Endothelial cell of umbilical vein (primary cell): ENCODE measurements around the gene TBC1D10A. TPM values are rescaled to one million over a fixed set of nuclear protein-coding genes. Genes with fewer than 3 reads are reported as not detected.

ENCODE experiments used
- BruUV-seq: library from RNA; stranded (reverse); fragments of 400-500 nt; replicated peaks from 2 replicates; lab custom pipeline; 2021; lab: Mats Ljungman, UMichigan
- CTCF ChIA-PET: fragments of 300-600, 350-600 bp; sonication (Branson Sonifier 250); formaldehyde crosslinking; loops from one replicate; lab custom pipeline; 2021; ENCODE audit warnings: antibody characterized with exemption, inconsistent platforms; lab: Charles Lee
- POLR2A ChIA-PET: fragments of 300-600, 350-600 bp; sonication (Branson Sonifier 250); formaldehyde crosslinking; loops from one replicate; lab custom pipeline; 2021; ENCODE audit warnings: antibody characterized with exemption, inconsistent platforms; lab: Charles Lee
- DNase-seq: peaks from one replicate; pipeline ENCODE4 v3.0.0-alpha.2; 2011; ENCODE audit warnings: low read depth, low spot score
- FAIRE-seq: peaks from 2 replicates; lab custom pipeline; 2011; peaks lifted over from hg19 to GRCh38; lab: Jason Lieb, UNC
- H2AFZ ChIP-seq: 2 replicates; pipeline ENCODE4 v1.6.0; 2012; ENCODE audit warnings: low read depth, low read length, control low read depth, inconsistent platforms
- H3K27ac ChIP-seq: 2 replicates; pipeline ENCODE4 v1.5.1; 2011; ENCODE audit warnings: low read depth, mild to moderate bottlenecking, control low read depth, low read length, moderate library complexity; ENCODE audit not compliant: insufficient read depth
- H3K27me3 ChIP-seq, 2 experiments: 2 replicates each; pipeline versions ENCODE4 v1.6.0 to v1.6.1; 2011; ENCODE audit warnings: low read length in 2 of 2, mixed read lengths in 1 of 2; ENCODE audit not compliant: control insufficient read depth in 2 of 2, insufficient read depth in 2 of 2
- H3K36me3 ChIP-seq, 2 experiments: 2 replicates in 1 of 2; 3 replicates in 1 of 2; pipeline ENCODE4 v1.5.1; 2011; ENCODE audit warnings: low read length in 2 of 2, mild to moderate bottlenecking in 1 of 2, moderate library complexity in 1 of 2; ENCODE audit not compliant: control insufficient read depth in 2 of 2, insufficient read depth in 2 of 2; ENCODE audit errors: extremely low read depth in 1 of 2
- H3K4me1 ChIP-seq: 3 replicates; pipeline ENCODE4 v1.5.1; 2011; ENCODE audit warnings: mild to moderate bottlenecking, low read length; ENCODE audit not compliant: control insufficient read depth, insufficient read depth; ENCODE audit errors: extremely low read depth
- H3K4me2 ChIP-seq: 2 replicates; pipeline ENCODE4 v1.6.1; 2011; ENCODE audit warnings: low read length, control low read depth, mixed read lengths; ENCODE audit not compliant: insufficient read depth
- H3K4me3 ChIP-seq, 3 experiments: fragments of 200-600 bp in 1 of 3; sonication (generic), shearing (Covaris generic) in 1 of 3; replicated peaks in 1 of 3; 2 replicates each; pipeline ENCODE4 v1.5.1; 2011 to 2016; ENCODE audit warnings: control low read depth in 3 of 3, low read length in 3 of 3, mild to moderate bottlenecking in 2 of 3, inconsistent platforms in 1 of 3, low read depth in 1 of 3, moderate library complexity in 1 of 3; ENCODE audit not compliant: insufficient read depth in 1 of 3
- H3K79me2 ChIP-seq: 2 replicates; pipeline ENCODE4 v1.6.0; 2012; ENCODE audit warnings: low read length, inconsistent platforms; ENCODE audit not compliant: control insufficient read depth, insufficient read depth
- H3K9ac ChIP-seq: replicated peaks from 2 replicates; pipeline ENCODE3; 2011; ENCODE audit warnings: low read length, control low read depth; ENCODE audit not compliant: insufficient read depth; ENCODE audit errors: extremely low read depth
- H3K9me1 ChIP-seq: replicated peaks from 3 replicates; pipeline ENCODE4 v1.6.0; 2011; ENCODE audit warnings: mild to moderate bottlenecking, low read length; ENCODE audit not compliant: control insufficient read depth, insufficient read depth; ENCODE audit errors: extremely low read depth
- H3K9me3 ChIP-seq: replicated peaks from 2 replicates; pipeline ENCODE4 v1.5.1; 2012; ENCODE audit warnings: low read length, inconsistent platforms; ENCODE audit not compliant: control insufficient read depth, insufficient read depth
- H4K20me1 ChIP-seq: replicated peaks from 2 replicates; pipeline ENCODE3; 2011; ENCODE audit warnings: mild to moderate bottlenecking, low read length; ENCODE audit not compliant: control insufficient read depth, insufficient read depth; ENCODE audit errors: extremely low read depth
- EZH2 ChIP-seq: IDR thresholded peaks from 2 replicates; pipeline ENCODE4 v1.6.1; 2012; ENCODE audit warnings: borderline replicate concordance, low read depth, mild to moderate bottlenecking, moderate library complexity, low read length, inconsistent platforms; ENCODE audit not compliant: severe bottlenecking
- FOS ChIP-seq: IDR thresholded peaks from 2 replicates; pipeline ENCODE4 v1.6.1; 2011; ENCODE audit warnings: mild to moderate bottlenecking, low read length, moderate library complexity, borderline replicate concordance; ENCODE audit not compliant: insufficient read depth
- GATA2 ChIP-seq: IDR thresholded peaks from 2 replicates; pipeline ENCODE4 v1.7.0; 2011; ENCODE audit warnings: low read depth, mild to moderate bottlenecking, moderate library complexity, mixed read lengths, low read length; ENCODE audit not compliant: insufficient read length, insufficient read depth
- JUN ChIP-seq: IDR thresholded peaks from 2 replicates; pipeline ENCODE4 v1.6.1; 2011; ENCODE audit warnings: borderline replicate concordance, low read depth; ENCODE audit not compliant: insufficient read length, insufficient read depth
- MYC ChIP-seq: IDR thresholded peaks from one replicate; pipeline ENCODE4 v1.6.1; 2011; ENCODE audit warnings: mild to moderate bottlenecking, low read depth, low read length
- POLR2A ChIP-seq: IDR thresholded peaks from 2 replicates; pipeline ENCODE4 v1.6.1; 2012; ENCODE audit warnings: low read depth, mild to moderate bottlenecking, control low read depth, low read length
- POLR2AphosphoS5 ChIP-seq: IDR thresholded peaks from 2 replicates; pipeline ENCODE4 v1.6.1; 2012; ENCODE audit warnings: low read depth, mild to moderate bottlenecking, control low read depth, low read length, moderate library complexity; ENCODE audit not compliant: insufficient read depth
- dilution Hi-C: fragments of 300-500 bp; cut with MboI; formaldehyde crosslinking; loops from one replicate; pipeline ENCODE4 v1.15.0; 2019; ENCODE audit warnings: low sequenced_read_pairs; ENCODE audit not compliant: extremely low pct_ligation_motif_present
- intact Hi-C: fragments of 100-400 bp; cut with micrococcal nuclease; formaldehyde crosslinking; loops from one replicate; pipeline ENCODE4 v1.10.0; 2022
- polyA plus RNA-seq, 4 experiments: library from polyadenylated mRNA; depleted of rRNA in 3 of 4; stranded (reverse) in 3 of 4; unstranded in 1 of 4; fragments of >200 nt; gene quantifications; 2 replicates each; pipeline versions ENCODE4 v1.2.1 to v1.2.3, GENCODE V29; 2011 to 2012; ENCODE audit warnings: missing spikeins in 1 of 4
- total RNA-seq: library from RNA; stranded (reverse); gene quantifications from 2 replicates; pipeline ENCODE4 v1.2.3, GENCODE V29; 2021
- TF ChIP-seq, protein P1 (sequence below), 2 donors: IDR thresholded peaks; 1 replicate in 1 of 2; 2 replicates in 1 of 2; pipeline ENCODE4 v1.5.1; 2011; ENCODE audit warnings: low read length in 2 of 2, mild to moderate bottlenecking in 2 of 2, moderate library complexity in 2 of 2, control low read depth in 1 of 2, inconsistent platforms in 1 of 2, low read depth in 1 of 2; ENCODE audit not compliant: insufficient read depth in 1 of 2; ENCODE audit errors: extremely low read depth in 1 of 2
- TF ChIP-seq, protein P2 (sequence below): IDR thresholded peaks from 2 replicates; pipeline ENCODE4 v1.6.1; 2011; ENCODE audit not compliant: insufficient read depth, insufficient read length

The TBC1D10A gene
- total and polyA plus RNA-seq, 2 donors (not counting 3 experiments of a cell fraction or from before 2014, with no cell fraction given): 10.0 to 11.9 TPM

DNA sequence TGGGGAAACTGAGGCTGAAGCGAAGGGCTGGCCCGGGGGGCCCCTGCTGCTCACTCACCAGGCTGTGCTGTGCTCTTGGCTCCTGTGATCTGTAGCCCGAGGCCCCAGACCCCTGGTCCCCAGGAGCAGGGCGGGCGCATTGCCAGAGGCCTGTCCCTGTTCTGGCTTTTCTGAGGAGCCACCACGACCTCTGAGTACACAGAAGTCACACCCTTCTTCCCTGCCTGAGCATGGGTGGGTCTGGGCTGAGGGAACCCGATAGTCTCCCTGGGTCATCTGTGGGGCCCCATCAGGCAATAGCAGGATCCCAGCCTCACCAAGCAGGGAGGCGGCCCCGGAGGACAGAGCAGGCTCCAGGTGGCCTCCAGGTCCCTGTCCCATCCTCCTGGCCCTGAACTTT, 42.6 kb downstream of the TBC1D10A start:
- FAIRE-seq (no peak), DNase-seq (no peak)
- H2AFZ ChIP-seq: no peak overlapping the region
- intact Hi-C loops (no loop called here), dilution Hi-C loops (no loop called here)
- no peak overlapping the region for H3K4me2 ChIP-seq
- no peak overlapping the region for H3K4me3 ChIP-seq
- H3K36me3 ChIP-seq: peaks cover 0 to 5% of the 10 kb centered on the region in 2 experiments
- no TSS peak for BruUV-seq
- no peak overlapping the region for H3K27ac ChIP-seq
- no peaks in the 10 kb centered on the region for H3K79me2 ChIP-seq
- no peaks in the 10 kb centered on the region for H3K9me1 ChIP-seq
- no peaks in the 10 kb centered on the region for H3K27me3 ChIP-seq
- H3K9ac ChIP-seq: no peak overlapping the region
- POLR2A ChIA-PET: no interaction called here
- TF ChIP-seq, protein P1, sequence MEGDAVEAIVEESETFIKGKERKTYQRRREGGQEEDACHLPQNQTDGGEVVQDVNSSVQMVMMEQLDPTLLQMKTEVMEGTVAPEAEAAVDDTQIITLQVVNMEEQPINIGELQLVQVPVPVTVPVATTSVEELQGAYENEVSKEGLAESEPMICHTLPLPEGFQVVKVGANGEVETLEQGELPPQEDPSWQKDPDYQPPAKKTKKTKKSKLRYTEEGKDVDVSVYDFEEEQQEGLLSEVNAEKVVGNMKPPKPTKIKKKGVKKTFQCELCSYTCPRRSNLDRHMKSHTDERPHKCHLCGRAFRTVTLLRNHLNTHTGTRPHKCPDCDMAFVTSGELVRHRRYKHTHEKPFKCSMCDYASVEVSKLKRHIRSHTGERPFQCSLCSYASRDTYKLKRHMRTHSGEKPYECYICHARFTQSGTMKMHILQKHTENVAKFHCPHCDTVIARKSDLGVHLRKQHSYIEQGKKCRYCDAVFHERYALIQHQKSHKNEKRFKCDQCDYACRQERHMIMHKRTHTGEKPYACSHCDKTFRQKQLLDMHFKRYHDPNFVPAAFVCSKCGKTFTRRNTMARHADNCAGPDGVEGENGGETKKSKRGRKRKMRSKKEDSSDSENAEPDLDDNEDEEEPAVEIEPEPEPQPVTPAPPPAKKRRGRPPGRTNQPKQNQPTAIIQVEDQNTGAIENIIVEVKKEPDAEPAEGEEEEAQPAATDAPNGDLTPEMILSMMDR (IDR thresholded peaks at IDR 0.05; ENCODE audit: extremely low read depth in 1 of 2, insufficient read depth in 1 of 2, low read depth in 1 of 2, low read length in 2 of 2): no peak
- TF ChIP-seq GATA2 (no peak), POLR2A (no peak), JUN (no peak), POLR2AphosphoS5 (no peak), FOS (no peak), EZH2 (no peak), MYC (no peak)
- TF ChIP-seq, protein P2, sequence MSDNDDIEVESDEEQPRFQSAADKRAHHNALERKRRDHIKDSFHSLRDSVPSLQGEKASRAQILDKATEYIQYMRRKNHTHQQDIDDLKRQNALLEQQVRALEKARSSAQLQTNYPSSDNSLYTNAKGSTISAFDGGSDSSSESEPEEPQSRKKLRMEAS: no peak
- CTCF ChIA-PET: interaction anchor here (1.4 kb wide), 2 partner anchors 28 to 103 kb away, joined by 3 to 6 read pairs; partner anchors contain the start of gene RNF215
- H3K9me3 ChIP-seq: no peaks in the 10 kb centered on the region
- peaks cover 9% of the 10 kb centered on the region for H3K4me1 ChIP-seq
- no peaks in the 10 kb centered on the region for H4K20me1 ChIP-seq
